Tibial artery (tissue), 4 donors: Measurements from ENCODE around the gene ZNF549.

ENCODE experiments used
- DNase-seq, 2 donors: peaks; one replicate each; pipeline ENCODE4 v3.0.0-alpha.2; 2019
- H3K27ac ChIP-seq, 2 donors: fragments of 200-600 bp; sonication (generic) in 1 of 2; 1 replicate in 1 of 2; 2 replicates in 1 of 2; pipeline ENCODE4 v1.5.1; 2018 to 2019; ENCODE audit warnings: mild to moderate bottlenecking in 1 of 2
- H3K27me3 ChIP-seq, 2 donors: fragments of 200-600 bp; sonication (generic) in 1 of 2; one replicate each; pipeline versions ENCODE4 v1.5.1 to v1.6.0; 2016 to 2019
- H3K36me3 ChIP-seq, 3 donors: fragments of 200-600 bp; sonication (generic) in 2 of 3; one replicate each; pipeline ENCODE4 v1.5.1; 2016 to 2019; ENCODE audit warnings: mild to moderate bottlenecking in 2 of 3
- H3K4me1 ChIP-seq, 4 donors: fragments of 200-600 bp; sonication (generic) in 2 of 4; 1 replicate in 3 of 4; 2 replicates in 1 of 4; pipeline ENCODE4 v1.5.1; 2016 to 2019
- H3K4me3 ChIP-seq, 2 donors: fragments of 200-600 bp; sonication (generic) in 1 of 2; 1 replicate in 1 of 2; 2 replicates in 1 of 2; pipeline ENCODE4 v1.5.1; 2018 to 2019; ENCODE audit warnings: mild to moderate bottlenecking in 2 of 2
- H3K9me3 ChIP-seq, 3 donors: fragments of 200-600 bp; sonication (generic) in 1 of 3; one replicate each; pipeline ENCODE4 v1.5.1; 2016 to 2019
- intact Hi-C: fragments of 100-400 bp; cut with DNase I; formaldehyde crosslinking; loops from one replicate; pipeline ENCODE4 v1.15.0; 2023; ENCODE audit warnings: low total_unique reads
- TF ChIP-seq, protein P1 (sequence below), 2 experiments: fragments of 200-600 bp in 1 of 2; fragments of 450-650 bp in 1 of 2; IDR thresholded peaks; one replicate each; pipeline ENCODE4 v1.5.1; 2017 to 2019; ENCODE audit warnings: antibody characterized with exemption in 2 of 2, mild to moderate bottlenecking in 1 of 2, moderate library complexity in 1 of 2

The ZNF549 gene

DNA sequence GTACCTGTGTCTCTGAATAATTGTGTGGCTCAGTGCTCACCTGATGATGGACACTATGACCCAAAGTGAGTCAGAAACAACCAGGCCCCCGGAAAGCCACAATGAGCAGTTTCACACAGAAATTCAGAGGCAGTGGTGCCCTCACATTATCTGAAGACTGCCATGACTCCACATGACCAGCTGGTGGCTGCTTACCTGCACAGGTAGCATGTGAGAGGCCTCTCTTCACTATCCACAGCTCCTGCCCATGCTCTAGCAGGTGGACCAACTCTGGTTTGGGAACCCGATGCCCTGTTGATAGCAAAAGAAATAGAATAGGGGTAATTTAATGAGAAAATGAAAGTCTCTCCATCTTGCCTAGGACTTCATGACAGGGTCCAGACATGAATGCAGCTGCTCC is 25.3 kb downstream of the ZNF549 start:
- intact Hi-C loops = no loop called here
- peaks cover 17 to 99% (median 94%) of the 10 kb centered on the region in 3 donors for H3K9me3 ChIP-seq

DNA sequence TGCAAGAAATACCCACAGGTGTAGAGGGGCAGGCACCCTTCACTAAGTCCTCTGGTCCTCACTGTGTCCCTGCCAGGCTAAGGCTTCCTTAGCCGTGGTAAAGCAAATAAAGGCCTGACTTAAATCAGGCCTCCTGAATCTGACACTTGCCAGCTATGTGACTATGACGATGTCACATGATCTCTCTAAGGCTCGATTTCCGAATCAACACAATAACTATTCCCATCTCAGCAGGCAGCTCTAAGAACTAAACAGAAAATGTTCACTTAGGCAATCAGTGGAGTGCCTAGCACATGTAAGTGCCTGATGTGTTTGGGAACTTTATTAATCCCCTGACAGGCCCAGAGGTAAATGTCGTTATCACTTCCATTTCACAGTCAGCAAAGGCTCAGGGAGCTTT is 30.5 kb downstream of the ZNF549 start:
- TF ChIP-seq, protein P1, sequence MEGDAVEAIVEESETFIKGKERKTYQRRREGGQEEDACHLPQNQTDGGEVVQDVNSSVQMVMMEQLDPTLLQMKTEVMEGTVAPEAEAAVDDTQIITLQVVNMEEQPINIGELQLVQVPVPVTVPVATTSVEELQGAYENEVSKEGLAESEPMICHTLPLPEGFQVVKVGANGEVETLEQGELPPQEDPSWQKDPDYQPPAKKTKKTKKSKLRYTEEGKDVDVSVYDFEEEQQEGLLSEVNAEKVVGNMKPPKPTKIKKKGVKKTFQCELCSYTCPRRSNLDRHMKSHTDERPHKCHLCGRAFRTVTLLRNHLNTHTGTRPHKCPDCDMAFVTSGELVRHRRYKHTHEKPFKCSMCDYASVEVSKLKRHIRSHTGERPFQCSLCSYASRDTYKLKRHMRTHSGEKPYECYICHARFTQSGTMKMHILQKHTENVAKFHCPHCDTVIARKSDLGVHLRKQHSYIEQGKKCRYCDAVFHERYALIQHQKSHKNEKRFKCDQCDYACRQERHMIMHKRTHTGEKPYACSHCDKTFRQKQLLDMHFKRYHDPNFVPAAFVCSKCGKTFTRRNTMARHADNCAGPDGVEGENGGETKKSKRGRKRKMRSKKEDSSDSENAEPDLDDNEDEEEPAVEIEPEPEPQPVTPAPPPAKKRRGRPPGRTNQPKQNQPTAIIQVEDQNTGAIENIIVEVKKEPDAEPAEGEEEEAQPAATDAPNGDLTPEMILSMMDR (IDR thresholded peaks at IDR 0.05) = no peak
- H3K27me3 ChIP-seq = no peaks in the 10 kb centered on the region
- no peak overlapping the region for H3K27ac ChIP-seq
- peaks cover 43 to 46% (median 44%) of the 10 kb centered on the region in 3 donors for H3K36me3 ChIP-seq
- peaks cover 2 to 68% (median 43%) of the 10 kb centered on the region in 3 donors for H3K9me3 ChIP-seq
- intact Hi-C loops = no loop called here
- H3K4me3 ChIP-seq = no peak overlapping the region
- H3K4me1 ChIP-seq = peaks cover 0 to 23% (median 19%) of the 10 kb centered on the region in 4 donors
- no peak for DNase-seq

More for the DNA sequence above, 25.3 kb downstream of the ZNF549 start:
- Histone ChIP-seq H3K27me3 (no peaks in the 10 kb centered on the region), H3K27ac (no peak overlapping the region), H3K4me1 (no peaks in the 10 kb centered on the region), H3K4me3 (no peak overlapping the region), H3K36me3 (peaks cover 95 to 98% (median 97%) of the 10 kb centered on the region in 3 donors)
- DNase-seq = no peak
- TF ChIP-seq, protein P1 (IDR thresholded peaks at IDR 0.05) = no peak

DNA sequence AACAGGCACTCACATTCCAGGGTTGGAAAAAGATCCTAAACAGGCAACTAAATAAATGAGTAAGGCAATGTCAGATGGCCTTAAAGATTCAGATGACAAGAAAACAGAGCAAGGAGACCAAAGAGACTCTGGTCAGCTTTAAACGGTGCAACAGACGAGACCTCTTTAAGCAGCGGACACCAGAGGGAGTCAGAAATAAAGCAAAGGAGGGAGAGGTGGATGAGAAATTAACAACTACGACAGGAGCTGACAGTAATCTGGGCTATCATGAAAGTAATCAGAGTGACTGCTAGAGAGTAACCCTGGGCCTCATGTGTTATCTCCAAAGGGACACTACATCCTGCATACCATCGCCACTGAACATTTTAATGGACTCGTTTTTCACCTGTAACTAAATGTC is 31.4 kb downstream of the ZNF549 start:
- DNase-seq = no peak
- Histone ChIP-seq H3K4me3 (peak overlapping the region; percentile 78 to 84), H3K36me3 (peaks cover 35 to 37% (median 36%) of the 10 kb centered on the region in 3 donors), H3K4me1 (peaks cover 0 to 23% (median 19%) of the 10 kb centered on the region in 4 donors), H3K9me3 (peaks cover 0 to 68% (median 34%) of the 10 kb centered on the region in 3 donors), H3K27me3 (no peaks in the 10 kb centered on the region), H3K27ac (no peak overlapping the region)
- TF ChIP-seq, protein P1 (IDR thresholded peaks at IDR 0.05) = no peak
- intact Hi-C loops = no loop called here

DNA sequence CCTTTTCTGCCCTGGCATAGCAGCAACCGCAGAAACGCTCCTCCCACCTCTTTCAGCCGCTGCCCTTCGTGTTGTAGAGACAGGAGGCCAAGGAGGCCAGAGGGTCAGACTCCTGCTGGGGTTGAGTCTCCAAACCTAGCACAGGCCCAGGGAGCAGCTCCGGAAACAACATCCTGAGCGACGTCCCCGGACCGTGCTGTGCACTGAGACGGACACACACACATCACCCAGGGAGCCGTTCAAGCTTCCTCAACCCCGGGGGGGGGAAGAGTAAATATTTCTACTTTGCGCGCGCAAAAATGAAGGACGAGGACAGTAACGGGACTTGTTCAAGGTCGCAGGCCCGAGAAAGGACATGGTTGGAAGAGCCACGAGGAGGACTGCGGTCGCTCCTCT is 31.9 kb downstream of the ZNF549 start:
- peaks cover 30 to 33% (median 31%) of the 10 kb centered on the region in 3 donors for H3K36me3 ChIP-seq
- intact Hi-C loops = no loop called here
- H3K4me3 ChIP-seq = peak overlapping the region; percentile 78 to 84
- peak overlapping the region; percentile 65 to 71 for H3K27ac ChIP-seq
- peaks cover 0 to 23% (median 19%) of the 10 kb centered on the region in 4 donors for H3K4me1 ChIP-seq
- H3K9me3 ChIP-seq = peaks cover 0 to 68% (median 29%) of the 10 kb centered on the region in 3 donors
- H3K27me3 ChIP-seq = no peaks in the 10 kb centered on the region
- TF ChIP-seq, protein P1 (IDR thresholded peaks at IDR 0.05) = no peak
- no peak for DNase-seq

DNA sequence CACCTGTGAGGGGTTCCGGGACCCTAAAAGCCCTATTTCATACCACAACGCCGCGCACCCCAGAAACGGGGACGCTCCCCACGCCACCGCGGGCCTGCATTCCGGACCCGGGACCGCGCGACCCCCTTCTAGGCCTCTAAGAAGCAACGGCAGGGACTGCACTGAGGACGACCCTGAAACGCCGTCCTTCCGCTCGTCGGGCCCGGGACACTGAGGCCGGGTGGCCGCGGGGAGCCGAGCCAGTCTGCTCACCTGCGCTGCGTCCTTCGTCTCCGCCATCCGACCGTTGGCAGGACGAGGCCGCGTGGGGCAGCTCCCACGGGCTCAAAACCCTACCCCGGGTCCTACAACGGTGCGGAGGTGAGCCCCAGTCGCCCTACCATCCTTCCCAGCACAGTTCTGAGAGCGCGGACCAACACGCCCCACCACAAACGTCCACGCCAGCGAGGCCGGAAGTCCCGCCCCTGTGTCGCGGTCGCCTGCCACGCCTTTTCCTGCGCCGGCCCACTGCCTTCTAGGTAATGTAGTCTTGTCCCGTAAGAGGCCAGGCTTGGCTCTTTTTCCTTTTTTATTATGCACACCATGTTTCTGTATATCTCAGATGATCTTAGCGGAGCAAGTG is 32.4 kb downstream of the ZNF549 start, which contains the start of gene ZNF550:
ZNF550 (minus strand) TSS at position 460 of the 622 bp plus-strand sequence; CDS start at position 279, 181 bp downstream.
- H3K36me3 ChIP-seq = peaks cover 25 to 28% (median 26%) of the 10 kb centered on the region in 3 donors
- DNase-seq = peak; percentile 89 to 93
- intact Hi-C loops = no loop called here
- H3K4me1 ChIP-seq = peaks cover 0 to 23% (median 19%) of the 10 kb centered on the region in 4 donors
- peak within 1 kb of the TSS; percentile 78 to 84 for H3K4me3 ChIP-seq
- H3K27me3 ChIP-seq = no peaks in the 10 kb centered on the region
- TF ChIP-seq, protein P1 (IDR thresholded peaks at IDR 0.05) = no peak
- peak within 1 kb of the TSS; percentile 65 to 71 for H3K27ac ChIP-seq
- H3K9me3 ChIP-seq = peaks cover 0 to 68% (median 24%) of the 10 kb centered on the region in 3 donors
